ENCODE results near the gene SMIM11. TPM values are rescaled to one million over a fixed set of nuclear protein-coding genes. Genes with fewer than 3 reads are reported as not detected.

SMIM11 gene
- total RNA-seq, 1 donor from 2014 or later: 14.1 TPM

DNA sequence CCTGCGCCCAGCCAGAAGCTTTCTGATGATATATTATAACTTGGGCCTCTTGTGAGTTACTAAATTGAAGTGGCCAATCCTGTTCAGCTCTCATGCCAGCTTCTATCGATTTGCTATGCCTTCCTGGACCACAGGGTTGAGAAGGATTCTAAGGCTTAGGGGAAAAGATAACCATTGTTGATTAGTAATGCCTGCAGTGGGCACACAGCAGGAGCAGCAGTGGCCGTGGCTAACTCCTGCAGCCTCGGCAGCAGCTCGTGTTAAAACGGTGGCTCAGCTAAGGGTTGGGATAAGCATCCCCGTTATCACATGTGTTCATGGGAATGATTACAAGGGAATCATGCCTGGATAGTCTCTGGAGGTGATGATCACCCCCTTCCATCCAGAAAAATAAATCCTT is 32.0 kb upstream of the SMIM11 start:
- TF ChIP-seq CTCF (conservative IDR thresholded peaks at IDR 0.05): no peak
- H3K4me3 Mint-ChIP-seq: no peak overlapping the region
- no peaks in the 10 kb centered on the region for H3K9me3 Mint-ChIP-seq
- peaks cover 4% of the 10 kb centered on the region for H3K27me3 Mint-ChIP-seq
- no peak for DNase-seq (ENCODE audit: extremely low spot score, unreplicated experiment)
- peaks cover 3% of the 10 kb centered on the region for H3K36me3 Mint-ChIP-seq
- H3K27ac Mint-ChIP-seq: no peak overlapping the region
- H3K4me1 Mint-ChIP-seq (ENCODE audit: unreplicated experiment): peaks cover 30% of the 10 kb centered on the region

GRCh38 chr21:34343838-34344381 is 31.4 kb upstream of the SMIM11 start:
- DNase-seq (ENCODE audit: extremely low spot score, unreplicated experiment): no peak
- Mint-ChIP-seq H3K4me1 (ENCODE audit: unreplicated experiment) (peaks cover 29% of the 10 kb centered on the region), H3K27me3 (peaks cover 4% of the 10 kb centered on the region)

DNA sequence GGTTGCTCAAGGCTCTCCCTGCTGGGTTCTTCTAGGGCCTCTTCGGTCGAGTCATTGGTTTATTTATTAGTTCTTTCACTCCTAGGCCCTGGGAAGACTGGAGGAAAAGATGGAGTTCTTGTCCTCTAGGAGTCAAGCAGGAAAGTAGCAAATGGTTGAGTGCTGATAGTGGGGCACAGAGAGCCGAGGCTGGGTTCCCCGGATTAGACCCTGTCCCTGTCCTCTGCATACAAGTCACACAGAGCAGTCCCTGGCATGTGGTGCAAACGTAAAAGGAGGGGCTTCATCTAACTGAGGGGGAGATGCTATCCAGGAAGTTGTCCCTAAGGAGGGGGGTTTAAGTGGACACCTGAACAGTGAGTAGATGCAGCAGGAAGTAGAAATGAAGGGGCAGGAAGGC is 30.7 kb upstream of the SMIM11 start:
- Mint-ChIP-seq H3K4me3 (no peak overlapping the region), H3K27ac (no peak overlapping the region), H3K9me3 (no peaks in the 10 kb centered on the region), H3K36me3 (peaks cover 3% of the 10 kb centered on the region), H3K27me3 (peaks cover 4% of the 10 kb centered on the region), H3K4me1 (ENCODE audit: unreplicated experiment) (peaks cover 25% of the 10 kb centered on the region)
- TF ChIP-seq CTCF (conservative IDR thresholded peaks at IDR 0.05): no peak
- no peak for DNase-seq (ENCODE audit: extremely low spot score, unreplicated experiment)

More at GRCh38 chr21:34343838-34344381, 31.4 kb upstream of the SMIM11 start:
- Mint-ChIP-seq H3K4me3 (no peak overlapping the region), H3K27ac (no peak overlapping the region), H3K9me3 (no peaks in the 10 kb centered on the region), H3K36me3 (peaks cover 3% of the 10 kb centered on the region)
- no peak for TF ChIP-seq CTCF (conservative IDR thresholded peaks at IDR 0.05)

DNA sequence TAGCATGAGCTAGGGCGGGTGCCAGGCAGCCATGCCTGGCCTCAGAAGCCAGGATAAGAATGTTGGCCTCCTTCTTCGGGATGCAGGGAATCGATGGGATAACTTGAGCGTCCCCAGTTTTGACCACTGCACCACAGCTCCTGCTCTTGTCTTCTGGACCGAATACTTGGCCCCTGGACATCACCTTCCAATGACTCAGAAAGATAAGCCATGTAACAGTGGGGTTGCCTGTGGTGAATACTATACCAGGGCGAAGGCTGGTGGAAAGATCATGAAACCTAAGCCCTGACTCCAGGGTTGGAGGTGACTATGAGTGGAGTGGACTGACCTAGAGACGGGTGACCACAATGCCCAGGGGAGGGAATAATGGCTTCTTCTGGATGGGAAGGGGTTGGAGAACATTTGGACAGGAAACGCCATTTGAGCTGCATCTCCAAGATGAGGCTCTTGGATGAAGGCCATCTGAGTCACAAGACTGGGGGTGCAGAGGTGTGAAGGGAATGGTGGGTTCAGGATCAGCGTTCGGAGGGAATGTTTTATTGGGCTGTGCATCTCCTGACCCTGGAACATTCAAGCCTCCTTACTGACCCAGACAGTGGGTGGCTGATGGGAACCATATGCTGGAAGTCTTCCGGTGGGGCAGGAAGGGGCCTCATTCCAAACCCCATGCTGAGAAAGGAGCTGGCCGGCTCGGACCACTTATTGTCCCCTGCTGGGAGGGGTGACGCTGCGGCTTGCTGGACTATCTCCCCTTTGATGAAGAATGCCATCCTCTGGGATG is 30.0 kb upstream of the SMIM11 start:
- Mint-ChIP-seq H3K9me3 (no peaks in the 10 kb centered on the region), H3K4me1 (ENCODE audit: unreplicated experiment) (peaks cover 25% of the 10 kb centered on the region), H3K27ac (no peak overlapping the region), H3K36me3 (peaks cover 3% of the 10 kb centered on the region), H3K4me3 (no peak overlapping the region), H3K27me3 (peaks cover 4% of the 10 kb centered on the region)
- no peak for TF ChIP-seq CTCF (conservative IDR thresholded peaks at IDR 0.05)
- DNase-seq (ENCODE audit: extremely low spot score, unreplicated experiment): no peak

- H3K27ac Mint-ChIP-seq: no peak overlapping the region
- H3K27me3 Mint-ChIP-seq: peaks cover 4% of the 10 kb centered on the region
- H3K4me1 Mint-ChIP-seq (ENCODE audit: unreplicated experiment): peaks cover 25% of the 10 kb centered on the region
- H3K36me3 Mint-ChIP-seq: peaks cover 3% of the 10 kb centered on the region
- no peak for TF ChIP-seq CTCF (conservative IDR thresholded peaks at IDR 0.05)
- DNase-seq (ENCODE audit: extremely low spot score, unreplicated experiment): no peak
- no peaks in the 10 kb centered on the region for H3K9me3 Mint-ChIP-seq
- no peak overlapping the region for H3K4me3 Mint-ChIP-seq
Observed at GRCh38 chr21:34345892-34346291, 29.4 kb upstream of the SMIM11 start.
